WTC11 (cell line): ENCODE results near the gene EMP1. TPM values are rescaled to one million over a fixed set of nuclear protein-coding genes. Genes with fewer than 3 reads are reported as not detected.

Source experiments
- ATAC-seq: fragments of 200-7000 bp; cut with Tn5 transposase; 2 replicates; pipeline ENCODE4 v1.10.0; 2021; ENCODE audit warnings: mild to moderate bottlenecking, moderate library complexity
- CTCF ChIA-PET: fragments of 300-600 bp; sonication (Branson Sonifier 250); formaldehyde crosslinking; loops from one replicate; lab custom pipeline; 2021; ENCODE audit warnings: antibody characterized with exemption; lab: Charles Lee
- POLR2A ChIA-PET: fragments of 350-600 bp; sonication (Branson Sonifier 250); formaldehyde crosslinking; loops from one replicate; lab custom pipeline; 2021; ENCODE audit warnings: antibody characterized with exemption; lab: Charles Lee
- DNase-seq: peaks from one replicate; pipeline ENCODE4 v3.0.0; 2021; ENCODE audit warnings: low spot score
- H3K27ac Mint-ChIP-seq: 2 replicates; pipeline ENCODE4 v1.8.0; 2021; ENCODE audit warnings: mixed read lengths
- H3K27me3 Mint-ChIP-seq: 2 replicates; pipeline ENCODE4 v1.8.0; 2021; ENCODE audit warnings: low read depth, mild to moderate bottlenecking, moderate library complexity, mixed read lengths
- H3K36me3 Mint-ChIP-seq: 2 replicates; pipeline ENCODE4 v1.8.0; 2021; ENCODE audit warnings: mixed read lengths
- H3K4me1 Mint-ChIP-seq: 2 replicates; pipeline ENCODE4 v1.8.0; 2022; ENCODE audit warnings: mixed read lengths
- H3K4me3 Mint-ChIP-seq: 2 replicates; pipeline ENCODE4 v1.8.0; 2021; ENCODE audit warnings: mild to moderate bottlenecking, moderate library complexity, mixed read lengths
- H3K9me3 Mint-ChIP-seq: 2 replicates; pipeline ENCODE4 v1.8.0; 2021; ENCODE audit warnings: mixed read lengths
- CREM ChIP-seq: sonication (generic); formaldehyde crosslinking; IDR thresholded peaks from 2 replicates; pipeline ENCODE4 v1.8.1; 2022; ENCODE audit warnings: mild to moderate bottlenecking, missing genetic modification reagents, moderate library complexity
- ESRRA ChIP-seq: sonication (generic); formaldehyde crosslinking; IDR thresholded peaks from 2 replicates; pipeline ENCODE4 v1.8.1; 2022; ENCODE audit warnings: mild to moderate bottlenecking, missing genetic modification reagents, borderline replicate concordance
- FOXK1 ChIP-seq: sonication (generic); formaldehyde crosslinking; IDR thresholded peaks from 2 replicates; pipeline ENCODE4 v1.8.0; 2022; ENCODE audit warnings: mild to moderate bottlenecking, moderate library complexity, missing genetic modification reagents
- MXD4 ChIP-seq: fragments of 250-450 bp; sonication (Bioruptor Pico); IDR thresholded peaks from 2 replicates; pipeline ENCODE4 v1.8.0; 2021; ENCODE audit warnings: mild to moderate bottlenecking, moderate library complexity, borderline replicate concordance
- MYBL2 ChIP-seq: sonication (generic); formaldehyde crosslinking; IDR thresholded peaks from 2 replicates; pipeline ENCODE4 v1.8.1; 2023; ENCODE audit warnings: mild to moderate bottlenecking, moderate library complexity, missing genetic modification reagents
- NFE2L1 ChIP-seq: sonication (generic); formaldehyde crosslinking; IDR thresholded peaks from 2 replicates; pipeline ENCODE4 v1.8.1; 2023; ENCODE audit warnings: missing genetic modification reagents
- NFYB ChIP-seq: sonication (generic); formaldehyde crosslinking; conservative IDR thresholded peaks from 2 replicates; pipeline ENCODE4 v1.8.0; 2022; ENCODE audit warnings: low read depth, missing genetic modification reagents
- NR3C1 ChIP-seq: sonication (generic); formaldehyde crosslinking; conservative IDR thresholded peaks from 2 replicates; pipeline ENCODE4 v1.8.1; 2023; ENCODE audit warnings: low read depth, mild to moderate bottlenecking, missing genetic modification reagents
- RELA ChIP-seq: sonication (generic); formaldehyde crosslinking; IDR thresholded peaks from 2 replicates; pipeline ENCODE4 v1.8.1; 2022; ENCODE audit warnings: missing genetic modification reagents, mild to moderate bottlenecking, borderline replicate concordance
- TCF7 ChIP-seq: sonication (generic); formaldehyde crosslinking; IDR thresholded peaks from 2 replicates; pipeline ENCODE4 v1.8.0; 2022; ENCODE audit warnings: mild to moderate bottlenecking, low read depth, missing genetic modification reagents, moderate library complexity
- TEAD1 ChIP-seq: sonication (generic); formaldehyde crosslinking; IDR thresholded peaks from 2 replicates; pipeline ENCODE4 v1.8.0; 2022; ENCODE audit warnings: mild to moderate bottlenecking, missing genetic modification reagents
- ZBTB21 ChIP-seq: sonication (generic); formaldehyde crosslinking; IDR thresholded peaks from 2 replicates; pipeline ENCODE4 v1.8.1; 2023; ENCODE audit warnings: mild to moderate bottlenecking, missing genetic modification reagents, borderline replicate concordance
- ZNF263 ChIP-seq: sonication (generic); formaldehyde crosslinking; IDR thresholded peaks from 2 replicates; pipeline ENCODE4 v1.8.1; 2022; ENCODE audit warnings: low read depth, mild to moderate bottlenecking, moderate library complexity, missing genetic modification reagents
- ZNF416 ChIP-seq: fragments of 250-450 bp; sonication (Bioruptor Pico); IDR thresholded peaks from 2 replicates; pipeline ENCODE4 v1.9.0; 2021; ENCODE audit warnings: mild to moderate bottlenecking, inconsistent platforms
- total RNA-seq: library from RNA; stranded (reverse); gene quantifications from 3 replicates; pipeline ENCODE4 v1.2.3, GENCODE V29; 2021
- TF ChIP-seq, protein P1 (sequence below): sonication (generic); formaldehyde crosslinking; IDR thresholded peaks from 2 replicates; pipeline ENCODE4 v1.8.1; 2023; ENCODE audit warnings: mild to moderate bottlenecking, missing genetic modification reagents, moderate library complexity
- TF ChIP-seq, protein P2 (sequence below): sonication (generic); formaldehyde crosslinking; IDR thresholded peaks from 2 replicates; pipeline ENCODE4 v1.8.1; 2022; ENCODE audit warnings: low read depth, mild to moderate bottlenecking, moderate library complexity, missing genetic modification reagents, borderline replicate concordance
- TF ChIP-seq, protein P3 (sequence below): sonication (generic); formaldehyde crosslinking; IDR thresholded peaks from 2 replicates; pipeline ENCODE4 v1.8.1; 2023; ENCODE audit warnings: mild to moderate bottlenecking, missing genetic modification reagents
- TF ChIP-seq, protein P4 (sequence below): sonication (generic); formaldehyde crosslinking; IDR thresholded peaks from 2 replicates; pipeline ENCODE4 v1.8.0; 2022; ENCODE audit warnings: mild to moderate bottlenecking, missing genetic modification reagents
- TF ChIP-seq, protein P5 (sequence below): fragments of 250-450 bp; sonication (Bioruptor Pico); IDR thresholded peaks from 2 replicates; pipeline ENCODE4 v1.8.0; 2021; ENCODE audit warnings: mild to moderate bottlenecking

EMP1 gene
- total RNA-seq, 1 experiment from 2014 or later = 1.4 TPM

DNA sequence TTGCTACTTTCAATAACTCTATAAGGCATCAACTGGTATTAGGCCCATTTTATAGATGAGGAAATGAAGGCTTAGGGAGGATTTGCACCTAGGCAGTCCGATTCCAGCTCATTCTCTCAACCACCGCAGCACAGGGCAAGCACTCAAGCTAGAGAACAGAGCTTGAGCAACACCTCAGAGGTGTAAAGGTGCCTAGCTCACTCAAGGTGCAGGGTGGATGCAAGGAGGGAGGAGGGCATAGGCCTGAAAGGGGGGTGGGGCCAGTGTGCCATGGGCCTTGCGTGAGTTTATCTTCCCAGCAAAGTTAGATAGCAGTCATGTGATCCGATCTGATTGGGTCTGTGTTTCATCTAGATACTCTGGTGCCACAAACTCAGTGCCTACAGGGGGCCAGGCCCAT, 10.2 kb upstream of the EMP1 start:
- POLR2A ChIA-PET = no interaction called here
- CTCF ChIA-PET = interaction anchor here (1.4 kb wide), 2 partner anchors 25 to 162 kb away, joined by 3 to 7 read pairs; no protein-coding TSS in a partner anchor
- H3K4me1 Mint-ChIP-seq = peaks cover 6% of the 10 kb centered on the region
- no peak for TF ChIP-seq TCF7 (CRISPR knock-in tag)
- TF ChIP-seq, protein P1, sequence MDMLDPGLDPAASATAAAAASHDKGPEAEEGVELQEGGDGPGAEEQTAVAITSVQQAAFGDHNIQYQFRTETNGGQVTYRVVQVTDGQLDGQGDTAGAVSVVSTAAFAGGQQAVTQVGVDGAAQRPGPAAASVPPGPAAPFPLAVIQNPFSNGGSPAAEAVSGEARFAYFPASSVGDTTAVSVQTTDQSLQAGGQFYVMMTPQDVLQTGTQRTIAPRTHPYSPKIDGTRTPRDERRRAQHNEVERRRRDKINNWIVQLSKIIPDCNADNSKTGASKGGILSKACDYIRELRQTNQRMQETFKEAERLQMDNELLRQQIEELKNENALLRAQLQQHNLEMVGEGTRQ (CRISPR knock-in tag) = peak; percentile 16; the same call in 1 of the 2 replicates
- no peaks in the 10 kb centered on the region for H3K9me3 Mint-ChIP-seq
- no peaks in the 10 kb centered on the region for H3K27me3 Mint-ChIP-seq
- DNase-seq (no peak), ATAC-seq (peak; percentile 32; the same call in 1 of the 2 replicates)
- H3K36me3 Mint-ChIP-seq = no peaks in the 10 kb centered on the region
- no peak overlapping the region for H3K27ac Mint-ChIP-seq
- no peak overlapping the region for H3K4me3 Mint-ChIP-seq

DNA sequence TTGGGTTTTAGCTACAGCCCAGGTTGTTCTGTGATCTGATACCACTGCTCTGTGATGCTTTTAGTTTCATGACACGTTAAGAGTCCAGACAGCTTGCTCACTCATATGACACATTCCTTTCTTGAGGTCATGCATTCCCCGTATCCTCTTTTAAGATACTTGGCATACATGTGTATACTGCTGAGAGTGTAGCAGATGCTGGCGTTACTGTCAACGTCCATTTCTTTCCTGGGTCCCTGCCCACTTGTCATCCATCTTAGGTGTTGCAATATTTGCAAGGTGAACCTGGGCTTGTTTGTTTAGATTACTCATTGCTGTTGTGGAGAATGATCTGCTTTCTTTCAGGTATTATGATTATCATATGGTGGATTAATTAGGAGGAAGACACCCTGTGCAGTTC, 9.1 kb upstream of the EMP1 start:
- Mint-ChIP-seq H3K36me3 (no peaks in the 10 kb centered on the region), H3K9me3 (no peaks in the 10 kb centered on the region), H3K4me1 (no peaks in the 10 kb centered on the region), H3K27ac (no peak overlapping the region), H3K4me3 (no peak overlapping the region), H3K27me3 (no peaks in the 10 kb centered on the region)
- TF ChIP-seq NFE2L1 (CRISPR knock-in tag) (no peak), ZBTB21 (CRISPR knock-in tag) (no peak), NFYB (no peak), TEAD1 (CRISPR knock-in tag) (no peak), ESRRA (CRISPR knock-in tag) (no peak), MYBL2 (CRISPR knock-in tag) (no peak), MXD4 (no peak), CREM (CRISPR knock-in tag) (no peak), RELA (CRISPR knock-in tag) (no peak)
- TF ChIP-seq, protein P2, sequence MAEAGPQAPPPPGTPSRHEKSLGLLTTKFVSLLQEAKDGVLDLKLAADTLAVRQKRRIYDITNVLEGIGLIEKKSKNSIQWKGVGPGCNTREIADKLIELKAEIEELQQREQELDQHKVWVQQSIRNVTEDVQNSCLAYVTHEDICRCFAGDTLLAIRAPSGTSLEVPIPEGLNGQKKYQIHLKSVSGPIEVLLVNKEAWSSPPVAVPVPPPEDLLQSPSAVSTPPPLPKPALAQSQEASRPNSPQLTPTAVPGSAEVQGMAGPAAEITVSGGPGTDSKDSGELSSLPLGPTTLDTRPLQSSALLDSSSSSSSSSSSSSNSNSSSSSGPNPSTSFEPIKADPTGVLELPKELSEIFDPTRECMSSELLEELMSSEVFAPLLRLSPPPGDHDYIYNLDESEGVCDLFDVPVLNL (CRISPR knock-in tag) = no peak
- TF ChIP-seq, protein P1 (CRISPR knock-in tag) = no peak
- ChIA-PET POLR2A (interaction anchor here (1.2 kb wide), 1 partner anchor 9 kb away, joined by 6 read pairs; no protein-coding TSS in a partner anchor), CTCF (no interaction called here)
- DNase-seq = no peak
- no peak for ATAC-seq

DNA sequence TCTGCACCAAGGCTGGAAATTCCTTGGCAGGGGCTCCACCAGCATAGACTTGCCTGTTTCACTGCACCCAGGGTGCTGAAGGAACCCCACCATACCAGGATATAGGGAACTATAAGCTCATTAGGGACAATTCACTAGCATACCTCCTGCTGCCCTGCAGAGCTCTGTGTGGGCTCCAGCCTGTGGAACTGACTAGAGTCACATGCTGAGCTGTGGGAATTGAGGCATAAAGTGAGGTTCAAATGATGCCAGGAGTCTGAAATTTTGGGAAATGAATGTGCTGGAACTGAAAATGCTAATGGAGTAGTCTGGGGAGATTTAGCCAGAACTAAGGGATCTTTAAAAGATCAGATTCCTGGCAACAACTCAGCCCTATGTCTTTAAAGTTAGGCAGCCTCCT, 7.3 kb upstream of the EMP1 start:
- no peak for ATAC-seq
- H3K27ac Mint-ChIP-seq = no peak overlapping the region

DNA sequence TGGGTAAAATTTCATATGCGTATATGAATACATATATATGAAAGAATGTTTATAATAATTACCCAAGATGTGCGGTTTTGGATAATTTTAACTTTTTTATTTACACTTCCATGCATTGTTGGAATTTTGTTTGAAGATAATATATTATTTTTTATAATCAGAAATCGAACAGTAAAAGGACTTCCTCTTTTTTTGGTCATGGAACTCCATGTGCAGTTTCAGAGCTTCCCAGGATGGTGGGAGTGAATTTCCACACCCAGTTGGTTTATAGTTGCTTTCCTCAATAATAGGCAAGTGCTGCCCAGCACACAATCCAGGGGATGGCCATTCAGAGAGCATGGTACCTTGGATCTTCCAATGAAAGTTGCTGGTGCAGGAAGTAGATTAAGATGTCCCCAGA, 6.3 kb upstream of the EMP1 start:
- peaks cover 14% of the 10 kb centered on the region for H3K4me1 Mint-ChIP-seq
- no peak for ATAC-seq
- CTCF ChIA-PET = no interaction called here

More for the DNA sequence above, 7.3 kb upstream of the EMP1 start:
- CTCF ChIA-PET = interaction anchor here (1.3 kb wide), 1 partner anchor 23 kb away, joined by 6 read pairs; no protein-coding TSS in a partner anchor
- Mint-ChIP-seq H3K4me1 (peaks cover 9% of the 10 kb centered on the region), H3K36me3 (no peaks in the 10 kb centered on the region), H3K4me3 (no peak overlapping the region), H3K9me3 (no peaks in the 10 kb centered on the region), H3K27me3 (no peaks in the 10 kb centered on the region)
- DNase-seq = no peak
- no peak for TF ChIP-seq NR3C1
- POLR2A ChIA-PET = no interaction called here

More for the DNA sequence above, 6.3 kb upstream of the EMP1 start:
- no peak for DNase-seq
- POLR2A ChIA-PET = no interaction called here
- Mint-ChIP-seq H3K4me3 (no peak overlapping the region), H3K27ac (no peak overlapping the region), H3K27me3 (no peaks in the 10 kb centered on the region; the same call in 1 of the 2 replicates), H3K9me3 (no peaks in the 10 kb centered on the region), H3K36me3 (no peaks in the 10 kb centered on the region)
- TF ChIP-seq, protein P3, sequence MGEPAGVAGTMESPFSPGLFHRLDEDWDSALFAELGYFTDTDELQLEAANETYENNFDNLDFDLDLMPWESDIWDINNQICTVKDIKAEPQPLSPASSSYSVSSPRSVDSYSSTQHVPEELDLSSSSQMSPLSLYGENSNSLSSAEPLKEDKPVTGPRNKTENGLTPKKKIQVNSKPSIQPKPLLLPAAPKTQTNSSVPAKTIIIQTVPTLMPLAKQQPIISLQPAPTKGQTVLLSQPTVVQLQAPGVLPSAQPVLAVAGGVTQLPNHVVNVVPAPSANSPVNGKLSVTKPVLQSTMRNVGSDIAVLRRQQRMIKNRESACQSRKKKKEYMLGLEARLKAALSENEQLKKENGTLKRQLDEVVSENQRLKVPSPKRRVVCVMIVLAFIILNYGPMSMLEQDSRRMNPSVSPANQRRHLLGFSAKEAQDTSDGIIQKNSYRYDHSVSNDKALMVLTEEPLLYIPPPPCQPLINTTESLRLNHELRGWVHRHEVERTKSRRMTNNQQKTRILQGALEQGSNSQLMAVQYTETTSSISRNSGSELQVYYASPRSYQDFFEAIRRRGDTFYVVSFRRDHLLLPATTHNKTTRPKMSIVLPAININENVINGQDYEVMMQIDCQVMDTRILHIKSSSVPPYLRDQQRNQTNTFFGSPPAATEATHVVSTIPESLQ (CRISPR knock-in tag) = no peak
- TF ChIP-seq ZNF416 (CRISPR knock-in tag) (no peak), NFE2L1 (CRISPR knock-in tag) (no peak), ZNF263 (CRISPR knock-in tag) (no peak), FOXK1 (CRISPR knock-in tag) (no peak)
- TF ChIP-seq, protein P4, sequence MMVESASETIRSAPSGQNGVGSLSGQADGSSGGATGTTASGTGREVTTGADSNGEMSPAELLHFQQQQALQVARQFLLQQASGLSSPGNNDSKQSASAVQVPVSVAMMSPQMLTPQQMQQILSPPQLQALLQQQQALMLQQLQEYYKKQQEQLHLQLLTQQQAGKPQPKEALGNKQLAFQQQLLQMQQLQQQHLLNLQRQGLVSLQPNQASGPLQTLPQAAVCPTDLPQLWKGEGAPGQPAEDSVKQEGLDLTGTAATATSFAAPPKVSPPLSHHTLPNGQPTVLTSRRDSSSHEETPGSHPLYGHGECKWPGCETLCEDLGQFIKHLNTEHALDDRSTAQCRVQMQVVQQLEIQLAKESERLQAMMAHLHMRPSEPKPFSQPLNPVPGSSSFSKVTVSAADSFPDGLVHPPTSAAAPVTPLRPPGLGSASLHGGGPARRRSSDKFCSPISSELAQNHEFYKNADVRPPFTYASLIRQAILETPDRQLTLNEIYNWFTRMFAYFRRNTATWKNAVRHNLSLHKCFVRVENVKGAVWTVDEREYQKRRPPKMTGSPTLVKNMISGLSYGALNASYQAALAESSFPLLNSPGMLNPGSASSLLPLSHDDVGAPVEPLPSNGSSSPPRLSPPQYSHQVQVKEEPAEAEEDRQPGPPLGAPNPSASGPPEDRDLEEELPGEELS = no peak
- TF ChIP-seq, protein P5, sequence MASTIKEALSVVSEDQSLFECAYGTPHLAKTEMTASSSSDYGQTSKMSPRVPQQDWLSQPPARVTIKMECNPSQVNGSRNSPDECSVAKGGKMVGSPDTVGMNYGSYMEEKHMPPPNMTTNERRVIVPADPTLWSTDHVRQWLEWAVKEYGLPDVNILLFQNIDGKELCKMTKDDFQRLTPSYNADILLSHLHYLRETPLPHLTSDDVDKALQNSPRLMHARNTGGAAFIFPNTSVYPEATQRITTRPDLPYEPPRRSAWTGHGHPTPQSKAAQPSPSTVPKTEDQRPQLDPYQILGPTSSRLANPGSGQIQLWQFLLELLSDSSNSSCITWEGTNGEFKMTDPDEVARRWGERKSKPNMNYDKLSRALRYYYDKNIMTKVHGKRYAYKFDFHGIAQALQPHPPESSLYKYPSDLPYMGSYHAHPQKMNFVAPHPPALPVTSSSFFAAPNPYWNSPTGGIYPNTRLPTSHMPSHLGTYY = no peak
